ENCODE data around the gene DSCAML1.

Gene DSCAML1

DNA sequence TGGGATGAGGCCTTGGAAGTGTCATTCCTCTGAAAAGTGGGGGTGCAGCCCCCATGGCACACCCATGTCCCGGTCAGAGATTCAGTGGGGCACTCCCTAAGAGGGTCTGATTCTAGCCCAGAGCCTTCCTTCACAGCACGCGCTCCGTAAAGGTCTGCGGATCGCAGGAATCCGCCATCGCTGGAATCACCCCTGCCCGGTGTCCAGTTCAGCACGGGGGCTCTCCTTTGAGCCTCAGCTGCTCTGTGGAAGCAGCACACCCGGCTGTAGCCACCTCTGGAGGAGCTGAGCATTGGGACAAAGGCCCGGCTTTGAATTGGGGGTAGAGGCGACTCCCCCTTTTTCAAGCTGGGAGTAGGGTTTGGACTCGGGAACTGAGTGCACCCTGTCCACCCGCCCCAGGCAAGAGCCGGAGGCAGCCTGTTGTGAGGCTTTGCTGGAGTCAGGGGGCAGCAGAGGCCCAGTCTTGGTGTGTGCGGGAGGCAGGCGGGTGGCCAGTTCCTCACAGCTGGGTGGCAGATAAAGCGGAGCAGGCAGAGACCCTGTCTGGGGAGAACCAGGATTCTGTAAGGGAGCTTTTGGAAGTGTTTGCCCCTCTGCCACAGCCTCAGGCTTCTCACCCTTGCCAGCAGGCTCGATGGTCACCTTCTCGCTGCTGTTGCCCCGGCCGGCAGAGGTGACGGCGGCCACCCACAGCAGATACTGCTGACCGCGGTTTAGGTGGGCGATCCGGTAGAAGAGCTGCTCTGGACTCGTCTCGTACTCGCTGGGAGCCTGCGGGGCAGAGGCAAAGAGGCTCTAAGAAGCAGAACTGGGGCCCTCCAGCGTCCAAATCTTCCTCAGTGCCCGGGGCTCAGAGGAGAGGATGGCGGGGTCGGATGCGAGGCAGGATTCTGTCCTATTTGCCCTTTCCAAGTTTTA, 353.5 kb downstream of the DSCAML1 start:
- DNase-seq (ENCODE audit: low spot score), result peak; percentile 57

GRCh38 chr11:117442869-117443239, 354.2 kb downstream of the DSCAML1 start:
- DNase-seq (ENCODE audit: low spot score), result no peak

GRCh38 chr11:117442049-117442868, 354.8 kb downstream of the DSCAML1 start:
- DNase-seq (ENCODE audit: low spot score), result no peak

DNA sequence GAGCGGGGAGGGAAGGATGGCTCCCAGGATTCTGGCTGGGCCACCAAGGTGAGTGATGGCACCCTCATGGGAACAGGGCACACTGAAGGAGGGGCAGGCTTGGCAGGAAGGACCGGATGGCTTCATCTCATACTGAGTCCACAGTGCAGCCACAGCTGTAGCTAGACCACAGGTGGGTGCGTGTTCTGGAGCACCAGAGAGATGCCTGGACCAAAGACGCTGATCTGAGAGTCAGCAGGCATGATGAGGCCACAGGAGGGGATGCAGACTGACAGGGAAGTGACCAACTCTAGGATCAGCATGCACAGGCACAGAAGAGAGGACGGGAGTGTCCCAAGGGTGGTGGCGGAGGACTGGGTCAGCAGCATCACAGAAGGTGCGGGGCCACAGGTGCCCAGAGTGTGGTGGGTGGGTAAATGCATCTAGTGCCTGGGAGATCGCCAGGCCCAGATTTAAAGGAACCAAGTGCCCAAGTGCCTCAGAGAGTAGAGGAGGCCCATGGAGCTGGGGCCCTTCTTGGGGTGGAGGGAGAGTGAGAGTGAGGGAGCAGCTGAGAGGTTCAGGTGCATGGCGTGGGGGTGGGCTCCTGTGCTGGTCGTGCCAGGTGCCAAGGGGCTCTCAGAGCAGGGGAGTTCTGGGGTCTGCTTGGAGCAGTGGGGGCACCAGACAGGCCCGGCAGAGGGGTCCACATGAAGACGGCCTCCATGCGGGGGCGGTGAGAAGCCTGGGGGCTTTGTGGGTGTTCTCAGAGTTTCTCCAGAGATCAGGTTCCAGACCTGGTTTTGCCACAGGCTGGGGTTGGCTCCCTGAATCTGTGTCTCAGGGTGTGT, 355.7 kb downstream of the DSCAML1 start:
- no peak for DNase-seq (ENCODE audit: low spot score)

- DNase-seq (ENCODE audit: low spot score), result no peak
Measured at GRCh38 chr11:117440258-117440657, 356.8 kb downstream of the DSCAML1 start.

GRCh38 chr11:117439256-117439655, 357.8 kb downstream of the DSCAML1 start:
- DNase-seq (ENCODE audit: low spot score), result no peak

GRCh38 chr11:117438371-117439000, 358.5 kb downstream of the DSCAML1 start:
- no peak for DNase-seq (ENCODE audit: low spot score)

DNA sequence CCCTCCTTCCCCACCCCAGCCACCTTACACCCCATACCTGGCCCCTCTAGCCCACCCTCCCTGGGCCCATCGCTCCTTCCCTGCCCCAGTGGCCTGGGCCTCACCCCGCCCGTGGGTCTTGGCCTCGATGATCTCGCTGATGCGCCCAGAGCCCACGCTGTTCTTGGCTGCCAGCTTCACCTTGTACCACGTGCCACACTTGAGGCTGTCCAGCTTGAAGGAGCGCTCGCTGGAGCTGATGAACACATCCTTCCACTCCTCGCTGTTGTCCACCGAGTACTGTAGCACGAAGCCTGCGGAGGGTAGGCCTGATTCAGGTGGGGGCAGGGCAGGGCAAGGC, 359.3 kb downstream of the DSCAML1 start:
- no peak for DNase-seq (ENCODE audit: low spot score)

DNA sequence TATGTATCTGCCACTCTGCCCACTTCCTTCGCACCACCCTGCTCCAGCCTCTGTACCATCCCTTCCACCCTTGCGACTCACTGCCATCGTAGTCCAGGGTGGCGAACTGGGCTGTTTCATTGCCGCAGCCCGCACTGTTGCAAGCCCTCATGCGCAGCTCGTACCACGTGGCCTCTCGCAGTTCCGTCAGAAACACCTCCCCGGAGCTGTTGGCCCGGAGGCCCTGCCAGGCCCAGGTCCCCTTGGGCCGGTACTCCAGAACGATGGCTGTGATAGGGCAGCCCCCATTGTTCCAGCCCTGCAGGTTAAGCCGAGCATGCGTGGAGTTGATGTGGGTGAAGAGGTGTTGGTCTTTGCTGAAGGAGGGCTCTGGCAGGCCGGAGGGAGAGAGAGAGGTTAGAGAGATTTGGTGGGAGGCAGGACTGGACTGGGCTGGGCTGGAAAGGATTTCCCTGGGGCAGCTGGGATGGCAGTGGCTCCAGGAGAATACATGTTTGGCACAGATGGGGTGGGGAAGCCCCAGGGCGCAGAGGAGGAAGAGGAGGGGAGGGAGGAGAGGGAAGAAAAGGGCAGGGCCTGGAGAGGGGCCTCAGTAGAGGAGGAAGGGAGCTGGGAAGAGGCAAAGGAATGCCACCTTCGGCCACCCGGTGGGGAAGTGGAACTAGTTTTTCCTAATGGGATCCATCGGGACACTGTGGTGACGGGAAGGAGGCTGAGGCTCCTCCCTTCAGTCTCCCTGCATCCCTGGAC, 359.8 kb downstream of the DSCAML1 start:
- DNase-seq (ENCODE audit: low spot score), result no peak

GRCh38 chr11:117435326-117435725, 361.7 kb downstream of the DSCAML1 start:
- no peak for DNase-seq (ENCODE audit: low spot score)

- no peak for DNase-seq (ENCODE audit: low spot score)
Measured at GRCh38 chr11:117434481-117434880, 362.5 kb downstream of the DSCAML1 start.

DNA sequence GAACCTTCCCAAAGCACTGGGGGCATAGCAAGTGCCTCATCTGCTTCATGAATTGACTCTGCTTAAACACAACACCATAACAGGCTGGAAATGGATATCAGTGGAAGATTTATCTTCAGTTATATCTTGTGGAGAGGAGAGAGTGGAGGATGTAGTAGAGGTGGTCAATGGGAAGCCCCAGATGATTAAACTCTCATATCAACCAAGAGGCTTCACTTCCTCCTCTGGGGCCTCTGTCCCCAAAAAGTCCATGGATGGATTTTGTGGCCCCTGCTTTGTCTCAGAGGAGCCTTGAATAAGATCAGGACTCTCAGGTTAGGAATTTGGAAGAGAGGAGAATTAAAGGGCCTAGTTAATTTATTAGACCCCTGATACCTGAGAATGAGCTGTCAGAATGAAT, 363.3 kb downstream of the DSCAML1 start:
- no peak for DNase-seq (ENCODE audit: low spot score)

DNA sequence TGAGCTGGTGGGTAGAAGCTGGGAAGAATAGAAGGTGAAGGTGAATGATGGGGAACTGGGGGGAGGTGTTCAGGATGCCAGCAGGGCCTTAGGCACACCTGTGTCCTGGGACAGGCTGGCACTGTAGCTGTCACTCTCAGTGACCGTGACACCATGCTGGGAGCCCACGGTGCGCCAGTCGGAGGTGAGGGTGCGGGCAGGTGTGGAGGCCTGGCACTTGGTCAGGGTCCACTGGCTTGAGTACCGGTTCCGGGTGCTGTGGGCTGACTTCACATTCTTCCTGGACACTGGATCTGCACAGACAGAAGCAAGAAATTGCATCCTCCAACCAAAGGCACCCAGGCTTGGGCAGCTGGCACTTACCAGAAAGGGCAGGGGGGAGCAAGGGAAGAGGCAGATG, 365.6 kb downstream of the DSCAML1 start:
- no peak for DNase-seq (ENCODE audit: low spot score)

- no peak for DNase-seq (ENCODE audit: low spot score)
Measured at GRCh38 chr11:117430293-117430955, 366.6 kb downstream of the DSCAML1 start.

DNA sequence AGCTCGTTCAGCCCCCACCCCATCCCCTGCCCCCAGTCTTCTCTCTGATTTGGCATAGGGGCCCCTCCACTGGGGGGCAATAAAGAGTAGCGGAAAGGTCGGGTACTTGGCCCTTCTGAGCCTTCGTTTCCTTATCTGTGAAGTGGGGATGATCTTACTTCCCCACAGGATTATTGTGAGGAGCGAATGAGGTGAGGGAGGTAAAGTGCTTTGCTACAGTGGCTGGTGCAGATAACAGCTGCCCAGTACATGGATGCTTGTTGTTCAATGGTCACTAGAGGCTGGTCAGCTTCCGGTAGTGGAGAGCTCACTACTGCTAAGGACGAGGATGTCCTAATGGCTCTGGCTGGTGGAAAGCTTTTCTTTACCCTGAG, 368.2 kb downstream of the DSCAML1 start:
- no peak for DNase-seq (ENCODE audit: low spot score)

DNA sequence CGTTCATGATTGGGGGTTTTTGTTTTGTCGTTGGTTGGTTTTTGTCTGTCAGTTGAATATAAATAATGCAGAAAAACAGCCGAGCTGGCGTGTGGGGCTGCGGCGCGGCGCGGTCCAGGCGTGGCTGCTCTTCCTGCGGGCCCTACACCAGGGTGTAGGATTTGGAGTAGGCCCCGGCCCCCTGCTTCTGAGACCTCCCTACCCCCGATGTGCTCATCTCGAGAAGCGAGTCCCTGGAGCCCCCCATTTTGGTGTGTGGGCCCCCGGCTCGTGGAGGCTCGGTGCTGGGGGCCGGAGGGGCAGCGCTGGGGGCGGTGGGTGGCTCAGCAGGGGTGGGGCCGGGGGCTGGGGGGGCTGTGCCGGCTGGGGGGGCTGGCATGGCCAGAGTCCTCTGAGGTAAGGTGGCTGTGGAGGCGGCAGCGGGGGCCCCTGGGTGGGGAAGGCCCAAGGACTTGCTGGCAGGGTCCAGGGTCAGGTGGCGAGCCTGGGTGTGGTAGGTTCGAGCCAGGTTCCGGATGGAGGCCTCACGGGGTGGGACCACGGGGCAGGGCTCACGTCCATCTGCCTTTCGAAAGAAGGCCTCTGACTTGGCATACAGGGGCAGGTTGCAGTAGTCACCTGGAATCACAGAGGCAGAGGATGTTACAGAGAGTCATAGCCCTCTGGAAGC, 368.7 kb downstream of the DSCAML1 start:
- DNase-seq (ENCODE audit: low spot score), result no peak

- DNase-seq (ENCODE audit: low spot score), result peak; percentile 52
Measured at GRCh38 chr11:117427356-117427874, 369.6 kb downstream of the DSCAML1 start.

- no peak for DNase-seq (ENCODE audit: low spot score)
Measured at GRCh38 chr11:117426941-117427340, 370.1 kb downstream of the DSCAML1 start.

DNA sequence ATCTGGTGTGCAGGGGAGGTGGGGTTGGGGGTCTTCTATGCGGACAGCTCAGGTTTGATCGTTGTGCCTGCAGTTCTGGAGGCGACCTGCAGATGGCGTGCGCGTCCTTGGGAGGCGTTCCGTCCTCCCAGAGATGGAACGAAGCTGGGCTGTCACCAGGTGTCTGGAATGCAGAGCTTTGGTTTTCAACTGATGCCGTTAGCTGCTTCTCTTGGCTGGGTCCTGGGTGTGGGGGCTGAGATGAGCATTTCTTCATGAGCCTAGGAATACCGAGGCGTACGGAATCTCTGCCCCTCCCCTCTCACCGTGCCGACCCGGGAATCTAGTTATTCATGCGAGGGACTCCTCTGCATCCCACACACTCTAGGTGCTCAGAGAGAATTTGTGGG, 370.7 kb downstream of the DSCAML1 start:
- DNase-seq (ENCODE audit: low spot score), result peak; percentile 64
